ENCODE results near the gene PECR. TPM values are rescaled to one million over a fixed set of nuclear protein-coding genes. Genes with fewer than 3 reads are reported as not detected.
A peak's percentile ranks its signal among the peaks of the same experiment; 100 is the strongest.

The PECR gene
- total RNA-seq, 1 experiment from 2014 or later: 15.3 TPM

- no peaks in the 10 kb centered on the region for H4K20me1 ChIP-seq (ENCODE audit: control insufficient read depth, insufficient read depth, insufficient read length)
- no peak for DNase-seq
- no peaks in the 10 kb centered on the region; the same call in 1 of the 2 replicates for H3K27me3 ChIP-seq (ENCODE audit: insufficient read depth, low read length)
- H3K4ac ChIP-seq (ENCODE audit: low read depth, low read length): no peak overlapping the region
- no peak overlapping the region for H2BK120ac ChIP-seq (ENCODE audit: low read depth, low read length, poor library complexity, severe bottlenecking)
- H2BK5ac ChIP-seq (ENCODE audit: insufficient read length, low read length): no peak overlapping the region
- peaks cover 31 to 37% of the 10 kb centered on the region in 2 experiments for H3K4me1 Mint-ChIP-seq
- no peak overlapping the region for H2BK20ac ChIP-seq (ENCODE audit: low read depth, low read length, poor library complexity, severe bottlenecking)
- no peaks in the 10 kb centered on the region for H3K79me1 ChIP-seq (ENCODE audit: insufficient read depth, low read depth, low read length, poor library complexity, severe bottlenecking)
- TF ChIP-seq, protein P1, sequence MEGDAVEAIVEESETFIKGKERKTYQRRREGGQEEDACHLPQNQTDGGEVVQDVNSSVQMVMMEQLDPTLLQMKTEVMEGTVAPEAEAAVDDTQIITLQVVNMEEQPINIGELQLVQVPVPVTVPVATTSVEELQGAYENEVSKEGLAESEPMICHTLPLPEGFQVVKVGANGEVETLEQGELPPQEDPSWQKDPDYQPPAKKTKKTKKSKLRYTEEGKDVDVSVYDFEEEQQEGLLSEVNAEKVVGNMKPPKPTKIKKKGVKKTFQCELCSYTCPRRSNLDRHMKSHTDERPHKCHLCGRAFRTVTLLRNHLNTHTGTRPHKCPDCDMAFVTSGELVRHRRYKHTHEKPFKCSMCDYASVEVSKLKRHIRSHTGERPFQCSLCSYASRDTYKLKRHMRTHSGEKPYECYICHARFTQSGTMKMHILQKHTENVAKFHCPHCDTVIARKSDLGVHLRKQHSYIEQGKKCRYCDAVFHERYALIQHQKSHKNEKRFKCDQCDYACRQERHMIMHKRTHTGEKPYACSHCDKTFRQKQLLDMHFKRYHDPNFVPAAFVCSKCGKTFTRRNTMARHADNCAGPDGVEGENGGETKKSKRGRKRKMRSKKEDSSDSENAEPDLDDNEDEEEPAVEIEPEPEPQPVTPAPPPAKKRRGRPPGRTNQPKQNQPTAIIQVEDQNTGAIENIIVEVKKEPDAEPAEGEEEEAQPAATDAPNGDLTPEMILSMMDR (conservative IDR thresholded peaks at IDR 0.05): no peak
- H3K36me3 Mint-ChIP-seq (ENCODE audit: insufficient read depth in 1 of 3, low read depth in 3 of 3): no peaks in the 10 kb centered on the region; a peak in 3 of 7 replicates
- H3K23ac ChIP-seq (ENCODE audit: insufficient read length, low read depth, low read length): no peak overlapping the region
- H3K9me3 Mint-ChIP-seq: no peaks in the 10 kb centered on the region
- H3K4me1 ChIP-seq (ENCODE audit: insufficient read depth, low read length): peaks cover 12% of the 10 kb centered on the region
- no peak overlapping the region for H2BK12ac ChIP-seq (ENCODE audit: insufficient read length, low read depth, low read length)
- WGBS (ENCODE audit: extremely low coverage, insufficient read length, low lambda C conversion rate): no CpG with 5 or more reads among the region's 3 CpGs
- no peak overlapping the region; the same call in 1 of the 2 replicates for H3K14ac ChIP-seq (ENCODE audit: insufficient read depth, low read length)
- no peak overlapping the region for H4K8ac ChIP-seq (replicated peaks; ENCODE audit: insufficient read length, low read depth, low read length)
- no peak overlapping the region for H2AFZ ChIP-seq (ENCODE audit: low read length)
- H3K27ac Mint-ChIP-seq: peak overlapping the region in 2 of 3 experiments; percentile 3 to 33; a peak in 4 of 7 replicates
- no peaks in the 10 kb centered on the region for H3K9me3 ChIP-seq (ENCODE audit: control insufficient read depth, low read depth, low read length)
- H4K91ac ChIP-seq (ENCODE audit: insufficient read length, low read depth, low read length): no peak overlapping the region
- no peak overlapping the region for H3T11ph ChIP-seq (ENCODE audit: low read length)
- H3K27me3 Mint-ChIP-seq (ENCODE audit: low read depth): no peaks in the 10 kb centered on the region; the same call in 1 of the 2 replicates
- no peak overlapping the region for H4K5ac ChIP-seq (ENCODE audit: insufficient read length, low read depth, low read length)
- no peak overlapping the region for H2BK15ac ChIP-seq (ENCODE audit: low read depth, low read length)
- no peak overlapping the region for H2AK5ac ChIP-seq (ENCODE audit: insufficient read length, low read length)
- no peak overlapping the region for H3K27ac ChIP-seq (ENCODE audit: insufficient read length, low read depth, low read length)
- H3K23me2 ChIP-seq (ENCODE audit: insufficient read length, low read depth, low read length, poor library complexity, severe bottlenecking): peaks cover 15% of the 10 kb centered on the region
- peak overlapping the region in 1 of 2 experiments; percentile 4; a peak in 1 of 5 replicates for H3K4me3 Mint-ChIP-seq
- H3K4me2 ChIP-seq (ENCODE audit: insufficient read depth, insufficient read length, low read length): no peak overlapping the region
- no peaks in the 10 kb centered on the region for H3K79me2 ChIP-seq (ENCODE audit: insufficient read depth, low read length)
- no peak overlapping the region for H3K9ac ChIP-seq (ENCODE audit: extremely low read depth, insufficient read length, low read length)
- no peak overlapping the region for H3K56ac ChIP-seq (ENCODE audit: insufficient read length, low read depth, low read length)
- H3K18ac ChIP-seq (ENCODE audit: insufficient read length, low read depth, low read length): no peak overlapping the region
Observed at GRCh38 chr2:216084547-216084946, 2.9 kb upstream of the PECR start.

Data from H9 (cell line).